ENCODE measurements around the gene KRT85.

KRT85 gene

DNA sequence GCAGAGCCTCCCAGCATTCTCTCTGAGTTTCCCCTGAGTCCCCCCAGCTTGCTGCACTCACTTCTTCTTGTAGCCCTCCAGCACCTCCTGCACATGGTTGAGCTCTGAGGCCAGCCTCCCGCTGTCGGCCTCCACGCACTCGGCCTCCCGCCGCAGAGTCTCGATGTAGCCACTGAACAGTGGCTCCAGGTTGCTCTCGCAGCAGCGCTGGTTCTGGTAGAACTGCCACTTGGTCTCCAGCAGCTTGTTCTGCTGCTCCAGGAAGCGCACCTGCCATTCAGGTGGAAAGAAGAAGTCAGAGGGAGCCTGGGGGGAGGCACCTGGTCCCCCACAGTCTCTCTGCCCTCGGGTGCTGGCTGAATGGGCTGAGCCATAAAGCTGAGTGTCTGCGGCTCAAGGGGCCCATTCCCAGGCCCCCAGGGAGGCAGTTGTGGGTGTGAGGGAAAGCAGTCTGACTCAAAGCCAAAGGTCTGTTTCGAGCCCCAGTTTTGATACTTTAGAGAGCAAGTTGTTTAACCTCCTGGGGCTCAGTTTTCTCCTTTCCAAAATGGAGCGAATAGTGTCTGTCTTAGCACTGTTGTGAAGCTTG lies 2.3 kb downstream of the KRT85 start:
- no peak for DNase-seq

DNA sequence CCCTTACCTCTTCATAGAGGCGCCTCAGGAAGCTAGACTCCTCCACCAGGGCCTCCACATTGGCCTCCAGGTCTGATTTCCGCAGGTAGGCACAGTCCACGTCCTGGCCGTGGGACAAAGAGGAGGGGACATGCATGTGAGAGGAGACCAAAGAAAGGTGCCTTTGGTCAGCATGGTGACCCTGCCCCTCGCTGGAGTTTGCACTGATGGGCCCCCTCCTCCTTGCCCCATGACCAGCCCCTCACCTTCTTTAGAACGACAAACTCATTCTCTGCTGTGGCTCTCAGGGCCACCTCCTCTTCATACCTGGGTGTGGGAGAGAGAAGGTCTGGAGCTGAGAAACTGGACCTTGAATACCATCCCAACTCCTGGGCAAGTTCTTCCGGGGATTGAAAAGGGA lies 3.2 kb downstream of the KRT85 start:
- no peak for DNase-seq

DNA sequence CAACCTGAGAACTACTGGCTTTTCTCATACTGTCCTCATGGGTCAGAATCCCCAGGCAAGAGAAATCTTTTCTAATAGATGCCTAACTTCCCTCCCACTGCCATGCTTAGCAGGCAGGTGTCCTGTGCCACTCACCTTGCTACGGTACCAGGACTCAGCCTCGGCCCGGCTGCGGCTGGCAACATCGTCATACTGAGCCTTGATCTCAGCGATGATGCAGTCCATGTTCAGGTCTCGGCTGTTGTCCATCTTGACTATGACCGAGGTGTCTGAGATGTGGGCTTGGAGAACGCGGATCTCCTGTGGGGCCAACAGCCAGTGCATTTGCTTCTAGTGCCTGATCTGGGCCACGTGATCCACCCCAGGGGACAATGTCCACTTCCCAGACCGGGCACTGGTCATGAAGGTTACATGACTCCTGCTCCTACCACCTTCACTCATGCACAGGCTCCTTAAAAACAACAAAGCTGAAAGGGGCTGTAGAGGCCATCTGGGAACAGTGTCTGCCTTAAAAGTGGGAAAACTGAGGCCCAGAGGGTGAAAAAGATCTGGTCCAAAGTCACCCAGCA lies 4.1 kb downstream of the KRT85 start:
- no peak for DNase-seq

DNA sequence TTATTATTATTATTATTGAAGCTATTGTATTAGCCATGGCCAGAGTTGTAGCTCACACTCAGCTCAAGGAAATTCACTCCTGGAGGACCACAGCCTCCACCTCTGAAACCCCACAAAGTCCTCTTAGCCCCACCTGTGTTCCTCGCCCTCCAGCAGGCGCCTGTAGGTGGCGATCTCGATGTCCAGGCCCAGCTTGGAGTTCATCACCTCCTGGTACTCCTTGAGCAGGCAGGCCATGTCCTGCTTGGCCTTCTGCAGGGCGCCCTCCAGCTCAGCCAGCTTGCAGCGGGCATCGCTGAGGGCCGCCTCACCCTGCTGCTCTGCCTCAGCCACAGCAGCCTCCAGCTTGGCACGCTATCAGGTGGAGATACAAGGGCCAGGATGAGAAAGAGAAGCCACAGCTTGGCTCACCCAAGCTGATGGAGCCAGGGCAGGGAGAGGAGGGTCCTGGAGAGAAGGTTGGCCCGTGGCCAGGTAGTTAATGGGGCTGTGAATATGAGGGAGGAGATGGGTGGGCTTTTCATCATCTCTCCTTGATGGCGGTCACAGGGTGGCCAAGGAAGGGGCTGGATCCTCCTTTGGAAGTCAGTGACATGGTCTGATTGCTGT lies 5.1 kb downstream of the KRT85 start:
- DNase-seq: no peak

DNA sequence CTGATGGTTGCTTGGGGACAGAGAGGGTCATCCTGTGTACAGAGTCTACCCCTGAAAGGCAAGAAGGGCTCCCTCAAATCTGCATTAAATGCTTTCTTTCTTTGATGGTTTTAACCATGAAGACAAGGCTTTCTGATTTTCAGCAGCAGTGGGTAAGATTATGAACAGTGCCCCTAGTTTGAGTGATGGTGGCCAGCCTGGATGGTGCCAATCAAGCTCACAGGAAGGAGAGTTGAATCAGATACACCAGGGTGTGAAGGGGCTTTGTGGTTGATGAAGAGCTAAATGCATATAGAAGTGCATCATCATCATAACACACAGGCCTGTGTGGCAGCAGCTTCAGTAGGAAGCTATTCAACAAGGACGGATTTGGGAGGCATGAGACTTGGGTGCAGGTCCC lies 5.7 kb downstream of the KRT85 start:
- no peak for DNase-seq

DNA sequence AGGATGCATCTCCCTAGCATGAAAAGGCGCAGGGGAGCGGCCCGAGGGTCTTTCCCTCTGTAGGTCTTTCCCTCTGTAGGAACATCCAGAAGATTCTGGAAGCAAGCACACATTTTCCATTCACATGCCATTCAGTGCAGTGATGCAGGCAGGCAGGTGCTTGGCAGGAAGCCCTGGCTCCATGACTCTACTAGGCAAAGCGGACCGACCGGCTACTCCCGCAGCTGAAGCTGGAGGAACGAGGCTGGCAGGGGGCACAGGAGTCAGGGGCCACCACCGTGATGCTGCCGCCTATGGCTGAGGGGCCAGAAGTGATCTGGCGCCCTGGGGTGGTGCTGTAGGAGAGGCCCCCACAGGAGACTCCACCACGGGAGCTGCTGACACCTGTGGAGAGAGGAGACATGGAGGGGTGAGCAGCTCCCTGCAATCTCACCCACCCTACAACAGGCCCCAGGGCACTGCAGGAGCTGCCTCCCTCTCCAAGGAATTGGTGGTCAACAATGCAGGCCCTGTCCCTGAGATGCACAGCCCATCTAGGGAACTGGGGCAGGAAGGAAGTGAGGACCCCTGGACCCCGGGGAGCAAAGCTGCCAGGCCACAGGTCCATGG lies 6.5 kb downstream of the KRT85 start:
- no peak for DNase-seq

DNA sequence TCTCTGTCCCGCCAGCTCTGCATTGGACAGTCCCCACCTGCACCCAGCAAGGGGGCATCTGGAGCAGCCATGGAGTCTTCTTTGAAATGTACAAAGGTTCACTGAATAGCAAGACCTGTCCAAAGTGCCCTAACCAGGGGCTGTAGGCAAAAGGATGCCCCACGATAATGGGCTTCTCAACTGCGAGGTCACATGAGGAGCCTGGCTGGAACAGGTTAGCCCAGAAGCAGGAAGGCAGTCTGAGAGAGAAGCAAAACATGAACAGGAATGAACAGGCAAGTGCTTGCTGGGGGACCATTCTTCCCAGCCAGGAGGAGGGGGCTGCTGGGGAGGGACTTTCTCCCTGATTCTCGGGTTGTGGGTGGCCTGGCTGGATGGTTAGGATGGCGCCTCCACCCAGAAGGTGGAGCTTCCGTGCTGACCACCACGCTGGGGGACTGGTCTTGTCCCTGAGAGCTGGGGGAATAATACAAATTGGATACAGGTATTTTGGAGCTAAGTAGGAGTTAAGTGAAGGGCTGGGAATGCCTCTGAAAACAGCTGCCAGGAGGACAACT lies 7.1 kb downstream of the KRT85 start:
- DNase-seq: no peak

DNA sequence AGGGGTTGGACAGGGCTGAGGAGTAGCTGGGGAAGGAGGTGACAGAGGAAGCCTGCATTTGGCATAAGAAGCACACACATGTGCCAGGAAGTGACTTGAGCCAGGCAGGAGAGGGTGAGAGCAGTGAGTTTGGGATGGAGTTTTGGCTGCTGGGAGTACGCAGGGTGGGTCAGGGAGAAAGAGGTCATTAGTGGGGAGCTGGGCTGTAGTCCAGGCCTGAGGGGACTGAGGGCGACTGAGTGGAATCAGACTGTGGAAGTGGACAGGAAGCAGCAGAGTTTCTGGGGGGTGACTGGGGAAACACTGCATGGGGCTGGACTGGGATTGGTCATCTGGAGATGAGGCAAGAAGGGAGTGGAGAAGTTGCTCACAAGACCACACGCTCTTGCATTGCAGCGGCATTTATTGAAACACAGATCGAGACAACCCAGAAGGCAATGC lies 7.6 kb downstream of the KRT85 start:
- peak; percentile 55 for DNase-seq

DNA sequence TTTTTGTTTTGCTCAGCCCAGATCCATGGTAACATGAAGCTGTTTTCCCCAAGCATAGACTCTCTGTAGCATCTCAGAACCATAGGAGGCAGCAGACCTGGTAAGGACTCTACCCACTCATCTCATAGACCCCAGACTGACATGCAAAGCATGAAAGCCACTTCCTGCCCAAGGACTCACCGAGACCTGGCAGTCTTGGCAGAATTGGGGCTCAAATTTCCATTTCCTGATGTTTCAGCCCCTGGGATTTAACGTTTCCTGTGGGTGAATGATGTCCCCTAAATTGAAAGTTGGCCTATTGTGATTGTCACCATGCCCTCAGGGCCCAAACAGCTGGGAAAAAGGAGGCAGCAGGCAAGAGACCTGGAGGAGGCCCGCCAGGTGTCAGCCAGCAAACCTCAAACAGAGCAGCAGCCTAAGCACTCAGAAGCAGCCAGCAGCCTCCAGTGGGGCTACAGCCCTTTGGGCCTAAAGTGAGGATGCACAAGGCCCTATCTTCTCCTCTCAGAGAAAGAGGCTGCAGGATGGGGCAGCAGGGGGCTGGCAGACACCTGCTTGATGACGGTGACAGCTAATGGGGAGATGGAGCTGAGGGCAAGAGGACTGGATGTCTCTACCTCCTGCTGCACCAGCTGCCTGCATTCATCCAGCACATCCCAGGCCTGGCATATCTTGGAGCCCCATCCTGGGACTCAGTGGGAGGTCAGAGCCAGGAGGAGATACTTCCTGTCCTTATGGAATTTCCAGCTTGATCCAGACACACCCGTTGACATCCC lies 8.5 kb downstream of the KRT85 start:
- no peak for DNase-seq

DNA sequence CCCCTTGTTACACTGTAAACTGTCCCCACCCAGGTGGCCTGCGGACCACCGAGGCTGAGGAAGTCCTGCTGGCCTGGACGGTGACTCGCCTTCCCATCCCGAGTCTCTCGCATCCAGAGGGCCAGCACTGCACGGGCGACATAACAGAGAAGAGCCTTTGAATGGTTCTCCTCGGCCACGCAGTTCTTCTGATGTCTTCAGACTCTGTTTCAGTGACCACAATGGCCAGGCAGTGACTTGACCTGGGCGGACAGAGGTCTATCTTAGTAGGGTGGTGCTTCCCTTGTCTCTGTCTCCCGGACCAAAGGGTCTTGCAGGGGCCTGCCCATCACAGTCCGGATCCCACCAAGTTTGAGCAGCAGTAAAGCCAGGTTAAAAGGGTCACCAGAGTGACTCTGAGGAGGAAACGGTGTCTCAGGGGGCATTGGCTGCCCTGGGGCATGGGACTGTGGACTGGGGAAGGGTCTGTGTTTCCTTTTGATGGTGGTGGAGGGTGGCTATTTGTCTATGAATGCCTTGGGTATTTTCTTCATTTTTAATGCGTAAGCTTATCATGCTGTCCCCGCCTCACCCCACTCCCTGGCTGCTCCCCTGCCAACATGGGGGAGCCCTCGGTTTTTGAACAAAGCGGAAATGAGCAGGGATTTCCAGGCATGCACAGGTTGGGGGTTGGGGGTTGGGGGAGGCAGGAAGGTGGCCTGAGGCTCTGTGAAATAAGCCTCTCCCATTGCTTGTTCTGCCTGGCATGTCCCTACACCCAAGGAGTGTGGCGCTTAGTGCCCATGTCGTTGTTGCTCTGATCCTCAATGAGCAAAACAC lies 10.3 kb downstream of the KRT85 start:
- DNase-seq: no peak

DNA sequence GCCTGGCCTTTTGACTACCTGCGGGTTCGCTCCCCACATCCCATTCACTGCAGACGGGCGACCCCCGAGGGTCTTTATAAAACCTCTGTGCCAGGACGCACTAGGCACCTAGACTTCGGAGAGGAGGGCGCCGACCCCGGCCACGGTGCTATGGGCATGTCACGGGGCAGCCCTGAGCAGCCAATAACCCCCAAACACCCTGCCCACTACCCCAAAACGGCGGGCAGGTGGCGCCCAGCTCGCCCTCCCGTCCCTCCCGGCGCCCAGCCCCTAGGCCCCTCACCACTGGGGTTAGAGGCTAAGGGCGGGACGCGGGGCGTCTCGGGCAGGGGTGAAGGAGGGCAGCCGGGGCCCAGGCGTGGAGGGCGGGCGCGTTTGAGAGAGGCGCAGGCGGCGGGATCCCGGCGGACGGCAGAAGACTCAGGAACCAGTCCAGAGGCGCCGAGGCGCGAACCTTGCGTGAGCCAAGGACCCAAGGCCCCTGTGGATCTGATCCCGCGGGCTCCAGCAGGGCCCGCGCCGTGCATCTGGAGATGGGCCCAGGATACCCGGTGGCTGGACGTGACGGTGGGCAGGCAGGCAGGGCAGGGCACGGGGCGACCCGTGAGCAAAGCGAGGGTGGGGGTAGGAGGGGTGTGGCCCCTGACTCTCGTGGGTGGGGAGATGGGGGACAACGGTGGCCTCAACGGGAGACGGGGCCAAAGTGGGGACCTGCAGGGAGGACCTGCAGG lies 11.1 kb downstream of the KRT85 start:
- DNase-seq: no peak

DNA sequence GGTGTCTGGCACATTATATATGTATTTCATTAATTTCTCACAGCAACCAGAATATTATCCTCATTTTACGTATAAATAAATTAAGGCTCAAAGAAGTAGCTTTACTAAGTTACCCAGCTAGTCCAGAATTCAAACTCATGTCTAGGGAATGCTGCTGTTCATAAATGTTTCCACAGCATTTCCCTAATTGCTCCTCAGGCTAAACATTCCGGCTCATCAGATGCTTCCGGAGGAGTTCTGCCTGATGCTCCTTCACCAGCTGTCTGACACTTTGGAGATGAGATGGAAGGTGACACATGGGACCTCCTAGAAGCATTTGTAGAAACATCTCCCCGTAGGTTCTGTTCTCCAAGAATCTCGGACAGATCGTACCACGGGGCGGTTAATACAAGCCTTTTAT lies 12.1 kb downstream of the KRT85 start:
- DNase-seq: no peak

DNA sequence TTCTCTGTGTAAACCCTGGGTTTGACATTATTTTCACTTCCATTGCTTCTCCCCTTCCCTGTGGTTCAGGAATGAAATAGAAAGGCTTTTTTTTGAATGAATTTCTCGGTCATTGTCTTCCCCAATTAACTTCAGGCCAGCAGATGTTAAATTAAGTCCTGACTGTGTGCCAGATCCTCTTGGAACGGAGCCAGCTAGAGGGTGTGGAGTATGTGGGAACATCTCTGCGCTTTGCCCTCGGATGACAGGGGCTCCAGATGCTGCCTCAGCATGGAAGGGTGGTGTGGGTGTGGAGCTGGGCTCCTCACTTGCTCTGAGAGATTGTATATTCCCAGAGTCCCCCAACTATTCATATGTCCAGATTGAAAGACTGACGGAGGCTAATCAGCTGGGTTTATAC lies 13.1 kb downstream of the KRT85 start:
- DNase-seq: no peak

DNA sequence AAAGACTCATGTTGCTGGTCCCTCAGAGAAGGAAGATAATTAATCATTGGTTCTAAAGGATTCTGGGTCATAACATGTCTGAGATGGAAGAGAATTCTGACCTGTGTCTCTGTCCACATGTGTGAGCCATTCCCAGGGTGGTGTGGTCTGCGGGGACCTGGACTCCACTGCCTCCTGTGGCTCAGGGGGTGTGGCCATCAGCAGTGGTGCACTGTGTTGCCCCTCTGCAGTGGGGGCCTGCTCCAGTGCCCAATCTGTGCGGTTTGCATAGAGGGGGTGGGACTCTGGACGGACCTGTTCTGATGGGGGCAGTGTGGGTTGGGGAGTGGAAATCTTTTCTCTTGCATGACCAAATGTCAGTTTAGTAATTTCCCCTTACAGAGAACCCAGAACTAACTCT lies 13.5 kb downstream of the KRT85 start:
- DNase-seq: no peak

DNA sequence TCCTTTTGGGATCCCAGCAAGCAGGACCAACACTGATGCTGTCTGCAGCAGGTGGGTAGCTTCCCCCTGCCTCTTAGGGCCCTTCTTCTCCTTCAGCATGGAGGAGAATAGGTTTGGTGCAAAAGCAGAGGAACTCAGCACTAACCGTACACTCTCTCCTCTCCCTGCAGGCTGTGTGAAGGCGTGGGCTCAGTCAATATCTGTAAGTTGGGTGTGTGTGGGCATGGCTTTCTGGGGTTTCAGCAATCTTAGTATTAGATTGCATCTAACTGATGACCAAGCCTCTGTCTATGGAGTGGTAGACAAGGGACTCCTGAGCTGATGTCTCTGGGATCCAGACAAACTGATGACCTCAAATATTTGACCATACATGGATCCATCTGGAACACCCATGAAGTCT lies 14.3 kb downstream of the KRT85 start:
- no peak for DNase-seq

DNA sequence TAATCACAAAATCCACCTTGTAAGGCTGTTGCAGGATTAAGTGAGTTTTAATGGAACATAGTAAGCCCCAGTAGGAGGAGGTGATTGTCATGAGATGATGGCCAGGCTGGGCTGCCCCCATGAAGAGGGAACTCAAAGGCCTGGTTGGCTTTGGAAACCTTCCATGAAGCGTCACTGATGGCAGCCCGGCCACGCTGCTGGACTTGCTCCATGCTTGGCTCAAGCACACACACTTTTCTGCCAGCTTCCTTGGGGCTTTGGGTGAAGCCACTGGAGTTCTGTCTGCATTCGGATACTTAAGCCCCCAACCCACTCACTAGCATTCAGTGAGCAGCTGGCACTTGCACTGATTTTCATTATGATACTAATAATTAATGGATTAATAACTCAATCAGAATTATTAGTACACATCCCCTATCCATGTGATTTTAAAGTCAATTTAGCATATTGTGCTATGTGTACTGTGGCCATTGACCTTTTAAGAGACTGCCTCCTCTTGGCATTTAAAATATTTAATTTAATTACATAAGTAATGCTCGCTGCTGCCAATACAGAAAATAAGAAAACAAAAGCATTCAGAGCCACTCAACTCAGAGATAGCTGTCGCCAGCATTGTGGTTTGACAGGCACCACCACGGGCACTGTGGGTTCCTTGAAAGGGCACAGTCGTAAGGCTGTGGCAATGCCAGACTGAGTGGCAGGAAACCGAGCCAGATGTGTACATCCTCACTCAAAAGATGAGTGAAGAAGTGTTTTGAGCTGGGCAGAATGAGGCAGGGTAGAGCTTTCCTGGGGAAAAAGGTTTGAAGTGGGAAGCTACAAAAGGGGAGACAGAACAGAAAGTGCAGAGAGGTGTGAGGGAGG lies 15.9 kb downstream of the KRT85 start:
- no peak for DNase-seq

DNA sequence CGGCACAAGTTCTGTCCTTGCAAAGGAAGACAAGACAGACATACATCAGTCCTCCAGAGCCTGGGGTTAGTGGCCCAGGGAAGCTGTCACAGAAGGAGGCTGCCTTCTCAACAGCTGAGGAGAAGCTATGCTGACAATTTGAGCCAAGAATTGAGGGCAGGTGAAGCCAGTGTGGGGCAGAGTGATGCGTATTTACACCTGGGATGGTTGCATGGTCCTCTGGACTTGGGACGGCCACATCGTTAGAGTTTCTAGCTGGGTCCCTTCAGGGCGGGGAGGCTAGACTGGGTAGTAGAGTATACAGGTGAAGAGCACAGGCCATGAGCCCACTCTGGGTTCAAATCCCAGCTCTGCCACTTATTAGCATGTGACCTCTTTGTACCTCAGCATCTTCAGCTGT lies 16.5 kb downstream of the KRT85 start:
- DNase-seq: no peak

DNA sequence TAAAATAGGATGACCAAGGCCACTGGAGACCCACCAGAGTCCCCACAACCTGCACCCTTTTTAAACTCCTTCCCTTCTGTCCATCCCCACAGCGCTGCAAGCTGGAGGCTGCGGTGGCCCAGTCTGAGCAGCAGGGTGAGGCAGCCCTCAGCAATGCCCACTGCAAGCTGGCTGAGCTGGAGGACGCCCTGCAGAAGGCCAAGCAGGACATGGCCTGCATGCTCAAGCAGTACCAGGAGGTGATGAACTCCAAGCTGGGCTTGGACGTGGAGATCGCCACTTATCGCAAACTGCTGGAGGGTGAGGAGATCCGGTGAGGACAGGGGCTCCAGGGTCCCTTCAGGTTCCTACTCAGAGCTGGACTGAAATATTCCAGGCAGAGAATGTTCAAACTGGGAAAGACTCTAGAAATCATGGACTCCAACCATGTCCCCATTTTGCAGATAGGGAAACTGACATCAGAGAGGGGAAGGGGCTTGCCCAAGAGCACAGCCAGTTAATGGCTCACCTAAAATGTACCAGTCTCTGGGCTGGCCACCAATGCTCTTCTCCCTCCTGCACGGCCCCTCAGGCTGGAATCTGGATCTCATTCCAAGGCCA lies 17.2 kb downstream of the KRT85 start:
- no peak for DNase-seq

DNA sequence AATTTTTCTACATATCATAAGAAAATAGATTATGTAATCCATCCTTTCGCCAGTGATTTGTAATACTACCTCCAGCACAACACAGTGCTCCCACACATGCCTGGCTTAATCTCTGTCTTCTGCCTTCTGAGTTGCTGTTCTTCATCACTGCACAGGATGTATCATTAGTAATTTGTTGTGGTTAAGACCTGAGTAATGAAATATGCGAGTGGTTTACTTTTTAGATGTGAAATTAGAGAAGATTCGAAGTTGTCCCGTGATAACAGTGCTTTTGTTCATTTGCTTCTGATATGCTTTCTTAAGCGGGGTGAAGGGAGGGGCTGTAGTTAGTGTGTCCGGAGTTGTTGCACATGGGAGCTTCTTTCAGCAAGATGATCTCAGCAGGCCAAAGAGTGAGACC lies 18.1 kb downstream of the KRT85 start:
- DNase-seq: no peak
